SU-DHL-6 (cell line): ENCODE data around the gene MTFMT.

Experiments used
- CTCF ChIP-seq: fragments of 200-600 bp; sonication (generic); IDR thresholded peaks from one replicate; pipeline ENCODE4 v1.5.1; 2017; ENCODE audit warnings: antibody characterized with exemption, mild to moderate bottlenecking, low read length, moderate library complexity; ENCODE audit not compliant: insufficient read depth, poor library complexity, severe bottlenecking
- EZH2phosphoT487 ChIP-seq: fragments of 200-600 bp; sonication (generic), shearing (Covaris generic); conservative IDR thresholded peaks from 2 replicates; pipeline ENCODE4 v1.6.1; 2018; ENCODE audit warnings: mild to moderate bottlenecking, antibody characterized with exemption, low read length, moderate library complexity, mixed read lengths

- TF ChIP-seq CTCF (no peak), EZH2phosphoT487 (no peak)
These were observed 39.0 kb upstream of the MTFMT start for GRCh38 chr15:65068403-65068788.
